HEK293 (cell line): ENCODE results near the gene CTSA.

Source experiments
- CTCF ChIA-PET: fragments of 350-600 bp; formaldehyde crosslinking; extraction: SDS; loops from one replicate; lab custom pipeline; 2021; ENCODE audit warnings: antibody characterized with exemption; lab: Yijun Ruan, JAX
- POLR2A ChIA-PET: fragments of 300-600 bp; formaldehyde crosslinking; extraction: SDS; loops from one replicate; lab custom pipeline; 2020; ENCODE audit warnings: antibody characterized with exemption, inconsistent platforms; lab: Yijun Ruan, JAX
- H3K27ac ChIP-seq: fragments of 200-500 bp; sonication (Bioruptor generic); 2 replicates; pipeline ENCODE4 v1.5.1; 2014; ENCODE audit warnings: low read depth, low read length, control low read depth, inconsistent platforms; ENCODE audit errors: extremely low read depth
- H3K36me3 ChIP-seq, 2 experiments: fragments of 200-500 bp in 1 of 2; sonication (Bioruptor generic) in 1 of 2; 1 replicate in 1 of 2; 2 replicates in 1 of 2; pipeline ENCODE4 v1.5.1; 2014 to 2017; ENCODE audit warnings: inconsistent platforms in 2 of 2, low read length in 2 of 2; ENCODE audit not compliant: control insufficient read depth in 2 of 2, insufficient read depth in 1 of 2
- H3K4me1 ChIP-seq: fragments of 200-500 bp; sonication (Bioruptor generic); 2 replicates; pipeline ENCODE4 v1.5.1; 2014; ENCODE audit warnings: mild to moderate bottlenecking, low read length, inconsistent platforms; ENCODE audit not compliant: control insufficient read depth, insufficient read depth
- H3K4me3 ChIP-seq: 2 replicates; pipeline ENCODE4 v1.5.1; 2011; ENCODE audit warnings: low read depth, mild to moderate bottlenecking, control low read depth, low read length, moderate library complexity
- H3K9me3 ChIP-seq: fragments of 200-500 bp; sonication (Bioruptor generic); 2 replicates; pipeline ENCODE4 v1.5.1; 2014; ENCODE audit warnings: low read depth, low read length, inconsistent platforms; ENCODE audit not compliant: control insufficient read depth, insufficient read depth
- BCL11B ChIP-seq: fragments of 450-650 bp; formaldehyde crosslinking; IDR thresholded peaks from 2 replicates; pipeline ENCODE4 v1.5.1; 2016; ENCODE audit warnings: low read depth, missing biosample characterization, missing genetic modification characterization
- GLIS1 ChIP-seq: fragments of 450-650 bp; formaldehyde crosslinking; IDR thresholded peaks from 2 replicates; pipeline ENCODE4 v1.5.1; 2016; ENCODE audit warnings: missing biosample characterization, missing genetic modification characterization
- SALL2 ChIP-seq: fragments of 450-650 bp; formaldehyde crosslinking; IDR thresholded peaks from 2 replicates; pipeline ENCODE4 v1.5.0; 2017; ENCODE audit warnings: missing biosample characterization, mild to moderate bottlenecking, missing genetic modification characterization, borderline replicate concordance
- SCRT1 ChIP-seq: fragments of 450-650 bp; formaldehyde crosslinking; IDR thresholded peaks from 2 replicates; pipeline ENCODE4 v1.5.1; 2016; ENCODE audit warnings: missing biosample characterization, missing genetic modification characterization, borderline replicate concordance
- SCRT2 ChIP-seq: fragments of 450-650 bp; formaldehyde crosslinking; IDR thresholded peaks from 2 replicates; pipeline ENCODE4 v1.5.1; 2016; ENCODE audit warnings: missing biosample characterization, missing genetic modification characterization
- SP7 ChIP-seq: fragments of 450-650 bp; formaldehyde crosslinking; IDR thresholded peaks from 2 replicates; pipeline ENCODE4 v1.5.1; 2016; ENCODE audit warnings: missing biosample characterization, missing genetic modification characterization
- ZBTB17 ChIP-seq: fragments of 450-650 bp; formaldehyde crosslinking; IDR thresholded peaks from 2 replicates; pipeline ENCODE4 v1.5.1; 2016; ENCODE audit warnings: missing biosample characterization, missing genetic modification characterization
- ZBTB20 ChIP-seq: fragments of 450-650 bp; formaldehyde crosslinking; IDR thresholded peaks from 2 replicates; pipeline ENCODE4 v1.5.1; 2016; ENCODE audit warnings: missing biosample characterization, missing genetic modification characterization
- ZFP41 ChIP-seq: fragments of 450-650 bp; formaldehyde crosslinking; IDR thresholded peaks from 2 replicates; pipeline ENCODE4 v1.5.1; 2016; ENCODE audit warnings: missing biosample characterization, missing genetic modification characterization, borderline replicate concordance
- ZIC2 ChIP-seq: fragments of 450-650 bp; formaldehyde crosslinking; IDR thresholded peaks from 2 replicates; pipeline ENCODE4 v1.5.1; 2016; ENCODE audit warnings: missing biosample characterization, missing genetic modification characterization
- ZNF138 ChIP-seq: fragments of 450-650 bp; formaldehyde crosslinking; IDR thresholded peaks from 2 replicates; pipeline ENCODE4 v1.5.1; 2016; ENCODE audit warnings: missing biosample characterization, missing genetic modification characterization, borderline replicate concordance
- ZNF146 ChIP-seq: fragments of 450-650 bp; formaldehyde crosslinking; IDR thresholded peaks from 2 replicates; pipeline ENCODE4 v1.5.1; 2016; ENCODE audit warnings: missing biosample characterization, missing genetic modification characterization
- ZNF211 ChIP-seq: fragments of 450-650 bp; formaldehyde crosslinking; IDR thresholded peaks from 2 replicates; pipeline ENCODE4 v1.5.1; 2016; ENCODE audit warnings: low read depth, missing biosample characterization, missing genetic modification characterization
- ZNF341 ChIP-seq: fragments of 450-650 bp; formaldehyde crosslinking; IDR thresholded peaks from 2 replicates; pipeline ENCODE4; 2016; ENCODE audit warnings: low read depth, missing biosample characterization, missing genetic modification characterization
- ZNF423 ChIP-seq: fragments of 450-650 bp; formaldehyde crosslinking; IDR thresholded peaks from 2 replicates; pipeline ENCODE4 v1.5.1; 2016; ENCODE audit warnings: missing biosample characterization, missing genetic modification characterization
- ZNF426 ChIP-seq: fragments of 450-650 bp; formaldehyde crosslinking; IDR thresholded peaks from 2 replicates; pipeline ENCODE4 v1.5.1; 2017; ENCODE audit warnings: missing biosample characterization, missing genetic modification characterization, mild to moderate bottlenecking, inconsistent platforms, moderate library complexity
- ZNF600 ChIP-seq: fragments of 450-650 bp; formaldehyde crosslinking; IDR thresholded peaks from 2 replicates; pipeline ENCODE4 v1.5.1; 2016; ENCODE audit warnings: missing biosample characterization, missing genetic modification characterization
- ZNF629 ChIP-seq: fragments of 450-650 bp; formaldehyde crosslinking; IDR thresholded peaks from 2 replicates; pipeline ENCODE4 v1.5.1; 2017; ENCODE audit warnings: missing biosample characterization, missing genetic modification characterization
- ZNF658 ChIP-seq: fragments of 450-650 bp; formaldehyde crosslinking; IDR thresholded peaks from 2 replicates; pipeline ENCODE4; 2016; ENCODE audit warnings: missing biosample characterization, missing genetic modification characterization
- TF ChIP-seq, protein P1 (sequence below): fragments of 450-650 bp; formaldehyde crosslinking; IDR thresholded peaks from 2 replicates; pipeline ENCODE4 v1.5.1; 2016; ENCODE audit warnings: missing biosample characterization, missing genetic modification characterization
- TF ChIP-seq, protein P2 (sequence below): fragments of 450-650 bp; formaldehyde crosslinking; IDR thresholded peaks from 2 replicates; pipeline ENCODE4 v1.5.1; 2016; ENCODE audit warnings: missing biosample characterization, missing genetic modification characterization

Gene CTSA

DNA sequence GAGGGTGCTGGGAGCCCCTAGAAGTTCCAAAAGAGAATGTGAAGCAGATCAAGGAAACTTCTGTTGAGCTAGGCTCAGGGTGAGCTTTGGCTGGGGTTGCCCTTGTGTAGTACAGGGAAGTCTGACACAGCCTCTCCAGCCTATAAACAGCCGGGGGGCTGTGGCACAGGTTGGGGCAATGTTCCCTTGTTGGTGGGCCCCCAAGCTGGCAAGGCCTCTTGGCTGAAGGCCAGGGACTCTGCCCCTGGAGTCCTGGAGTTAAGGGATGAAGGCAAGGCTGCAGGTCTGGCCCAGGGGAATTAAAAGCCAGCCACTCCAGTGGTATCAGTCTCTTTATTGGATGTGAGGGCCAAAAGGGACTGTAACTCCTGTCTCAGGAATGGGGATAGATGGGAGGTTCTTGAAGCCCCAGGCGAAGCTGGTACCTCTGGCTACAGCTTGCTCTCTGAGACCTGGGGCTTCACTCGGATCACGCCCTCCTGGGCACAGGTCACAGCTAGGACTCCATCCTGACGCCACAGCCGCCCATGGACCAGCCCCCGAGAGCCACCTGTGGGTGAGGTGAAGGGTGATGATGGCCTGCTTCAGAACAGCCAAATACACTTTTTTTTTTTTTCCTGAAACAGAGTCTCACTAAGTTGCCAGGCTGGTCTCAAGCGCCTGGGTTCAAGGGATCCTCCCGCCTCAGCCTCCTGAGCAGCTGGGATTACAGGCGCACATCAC, 49.6 kb upstream of the CTSA start (continued):
- TF ChIP-seq, protein P1, sequence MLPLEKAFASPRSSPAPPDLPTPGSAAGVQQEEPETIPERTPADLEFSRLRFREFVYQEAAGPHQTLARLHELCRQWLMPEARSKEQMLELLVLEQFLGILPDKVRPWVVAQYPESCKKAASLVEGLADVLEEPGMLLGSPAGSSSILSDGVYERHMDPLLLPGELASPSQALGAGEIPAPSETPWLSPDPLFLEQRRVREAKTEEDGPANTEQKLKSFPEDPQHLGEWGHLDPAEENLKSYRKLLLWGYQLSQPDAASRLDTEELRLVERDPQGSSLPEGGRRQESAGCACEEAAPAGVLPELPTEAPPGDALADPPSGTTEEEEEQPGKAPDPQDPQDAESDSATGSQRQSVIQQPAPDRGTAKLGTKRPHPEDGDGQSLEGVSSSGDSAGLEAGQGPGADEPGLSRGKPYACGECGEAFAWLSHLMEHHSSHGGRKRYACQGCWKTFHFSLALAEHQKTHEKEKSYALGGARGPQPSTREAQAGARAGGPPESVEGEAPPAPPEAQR (tag by site-specific recombination) = no peak
- TF ChIP-seq ZFP41 (tag by site-specific recombination) = no peak

DNA sequence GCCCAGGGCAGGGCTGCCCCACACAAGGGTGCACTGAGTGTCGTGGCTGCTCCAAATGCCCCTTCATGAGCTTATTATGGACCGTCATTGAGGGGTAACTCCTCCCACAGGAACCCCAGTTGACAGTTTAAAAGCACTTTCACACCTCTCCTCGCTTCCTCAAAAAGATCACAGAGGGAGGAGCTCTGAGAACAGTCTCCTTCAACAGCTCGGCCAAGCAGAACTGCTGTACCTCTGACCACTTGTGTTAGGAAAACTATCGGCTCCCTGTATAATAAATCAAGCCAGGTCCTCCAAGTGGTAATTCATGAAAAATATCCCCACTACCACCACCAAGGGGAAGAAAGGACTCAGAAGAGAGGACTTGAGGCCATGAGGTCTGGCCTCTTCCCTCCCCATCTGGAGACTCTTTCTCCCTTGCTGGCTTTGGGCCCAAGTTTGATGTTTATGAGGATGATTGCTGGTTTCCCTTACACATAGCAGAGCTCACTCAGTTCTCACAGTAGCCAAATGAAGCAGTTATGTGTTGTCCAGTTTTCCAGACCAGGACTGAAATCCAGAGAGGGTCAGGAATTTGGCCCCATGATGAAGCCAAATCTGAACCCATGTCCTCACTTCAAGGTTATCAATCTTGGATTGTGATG, 48.8 kb upstream of the CTSA start:
- H3K9me3 ChIP-seq = no peaks in the 10 kb centered on the region
- H3K27ac ChIP-seq = no peak overlapping the region
- H3K36me3 ChIP-seq = peaks cover 5 to 71% of the 10 kb centered on the region in 2 experiments; a peak in 2 of 3 replicates
- POLR2A ChIA-PET = interaction anchor here (0.9 to 1.3 kb wide), 3 partner anchors 12 to 92 kb away, joined by 3 to 4 read pairs (median 3); partner anchors contain the start of gene PCIF1
- H3K4me3 ChIP-seq = no peak overlapping the region
- TF ChIP-seq ZNF423 (tag by site-specific recombination) (no peak), SP7 (peak; percentile 47; the same call in 1 of the 2 replicates), ZNF341 (tag by site-specific recombination) (peak; percentile 64), ZBTB17 (tag by site-specific recombination) (0 out of 2 replicates have a peak, but pooled peaks have one; percentile 27)
- no peaks in the 10 kb centered on the region for H3K4me1 ChIP-seq
- CTCF ChIA-PET = interaction anchor here (0.8 kb wide), 1 partner anchor 43 kb away, joined by 4 read pairs; no protein-coding TSS in a partner anchor

DNA sequence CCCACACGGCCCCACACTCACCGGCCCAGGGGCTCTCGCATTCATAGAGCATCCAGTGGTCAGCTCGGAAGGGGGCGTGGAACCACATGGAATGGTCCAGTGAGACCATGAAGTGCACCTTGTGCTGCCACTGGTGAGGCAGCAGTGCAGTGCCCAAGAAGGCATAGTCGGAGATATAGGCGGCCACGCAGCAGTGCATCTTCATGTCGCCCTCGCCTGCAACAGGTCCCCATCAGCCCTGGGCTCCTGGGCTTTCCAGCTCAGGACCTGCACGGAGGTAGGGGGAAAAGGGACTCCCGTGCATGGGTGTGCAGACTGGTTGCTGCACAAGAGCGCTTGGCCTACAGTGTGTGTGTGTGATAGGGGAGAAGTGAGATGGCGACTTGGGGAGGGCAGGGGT, 47.6 kb upstream of the CTSA start:
- Histone ChIP-seq H3K4me3 (no peak overlapping the region), H3K9me3 (no peaks in the 10 kb centered on the region), H3K4me1 (no peaks in the 10 kb centered on the region), H3K36me3 (peaks cover 5 to 78% of the 10 kb centered on the region in 2 experiments; a peak in 2 of 3 replicates), H3K27ac (no peak overlapping the region)
- CTCF ChIA-PET = no interaction called here
- POLR2A ChIA-PET = no interaction called here
- TF ChIP-seq SCRT1 (peak; percentile 61; the same call in 1 of the 2 replicates), GLIS1 (tag by site-specific recombination) (no peak), ZNF600 (tag by site-specific recombination) (0 out of 2 replicates have a peak, but pooled peaks have one; percentile 17), ZNF146 (tag by site-specific recombination) (no peak), SCRT2 (tag by site-specific recombination) (peak; percentile 82), ZNF426 (no peak), SALL2 (tag by site-specific recombination) (no peak), ZBTB20 (tag by site-specific recombination) (no peak), ZNF658 (tag by site-specific recombination) (no peak), BCL11B (tag by site-specific recombination) (no peak)

DNA sequence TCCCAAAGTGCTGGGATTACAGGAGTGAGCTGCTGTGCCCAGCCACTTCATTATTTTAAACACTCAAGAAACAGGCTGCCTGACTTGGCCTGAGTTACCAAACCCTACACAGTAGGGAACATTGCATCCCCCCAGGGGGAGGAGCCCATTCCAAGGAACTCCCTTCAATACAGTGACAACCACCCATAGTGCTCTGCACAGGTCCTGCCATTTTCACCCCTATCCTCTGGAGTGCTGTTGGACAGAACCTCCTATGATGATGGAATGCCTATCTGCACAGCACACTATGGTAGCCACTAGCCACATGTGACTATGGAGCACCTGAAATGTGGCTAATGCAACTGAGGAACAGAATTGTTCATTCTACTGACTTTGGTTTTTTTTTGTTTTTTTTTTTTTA, 45.7 kb upstream of the CTSA start:
- ChIA-PET POLR2A (no interaction called here), CTCF (interaction anchor here (0.7 to 1.0 kb wide), 2 partner anchors 11 to 46 kb away, joined by 4 read pairs; no protein-coding TSS in a partner anchor)
- TF ChIP-seq ZNF211 (tag by site-specific recombination) = no peak
- TF ChIP-seq ZIC2 (tag by site-specific recombination) = peak; percentile 54
- no peak for TF ChIP-seq ZNF138
- TF ChIP-seq ZNF629 (tag by site-specific recombination) = no peak
- TF ChIP-seq, protein P2, sequence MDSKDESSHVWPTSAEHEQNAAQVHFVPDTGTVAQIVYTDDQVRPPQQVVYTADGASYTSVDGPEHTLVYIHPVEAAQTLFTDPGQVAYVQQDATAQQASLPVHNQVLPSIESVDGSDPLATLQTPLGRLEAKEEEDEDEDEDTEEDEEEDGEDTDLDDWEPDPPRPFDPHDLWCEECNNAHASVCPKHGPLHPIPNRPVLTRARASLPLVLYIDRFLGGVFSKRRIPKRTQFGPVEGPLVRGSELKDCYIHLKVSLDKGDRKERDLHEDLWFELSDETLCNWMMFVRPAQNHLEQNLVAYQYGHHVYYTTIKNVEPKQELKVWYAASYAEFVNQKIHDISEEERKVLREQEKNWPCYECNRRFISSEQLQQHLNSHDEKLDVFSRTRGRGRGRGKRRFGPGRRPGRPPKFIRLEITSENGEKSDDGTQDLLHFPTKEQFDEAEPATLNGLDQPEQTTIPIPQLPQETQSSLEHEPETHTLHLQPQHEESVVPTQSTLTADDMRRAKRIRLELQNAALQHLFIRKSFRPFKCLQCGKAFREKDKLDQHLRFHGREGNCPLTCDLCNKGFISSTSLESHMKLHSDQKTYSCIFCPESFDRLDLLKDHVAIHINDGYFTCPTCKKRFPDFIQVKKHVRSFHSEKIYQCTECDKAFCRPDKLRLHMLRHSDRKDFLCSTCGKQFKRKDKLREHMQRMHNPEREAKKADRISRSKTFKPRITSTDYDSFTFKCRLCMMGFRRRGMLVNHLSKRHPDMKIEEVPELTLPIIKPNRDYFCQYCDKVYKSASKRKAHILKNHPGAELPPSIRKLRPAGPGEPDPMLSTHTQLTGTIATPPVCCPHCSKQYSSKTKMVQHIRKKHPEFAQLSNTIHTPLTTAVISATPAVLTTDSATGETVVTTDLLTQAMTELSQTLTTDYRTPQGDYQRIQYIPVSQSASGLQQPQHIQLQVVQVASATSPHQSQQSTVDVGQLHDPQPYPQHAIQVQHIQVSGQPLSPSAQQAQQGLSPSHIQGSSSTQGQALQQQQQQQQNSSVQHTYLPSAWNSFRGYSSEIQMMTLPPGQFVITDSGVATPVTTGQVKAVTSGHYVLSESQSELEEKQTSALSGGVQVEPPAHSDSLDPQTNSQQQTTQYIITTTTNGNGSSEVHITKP (tag by site-specific recombination) = peak; percentile 69
- H3K4me3 ChIP-seq = no peak overlapping the region
- no peaks in the 10 kb centered on the region for H3K9me3 ChIP-seq
- no peaks in the 10 kb centered on the region for H3K4me1 ChIP-seq
- H3K36me3 ChIP-seq = peaks cover 5 to 83% of the 10 kb centered on the region in 2 experiments; a peak in 2 of 3 replicates
- H3K27ac ChIP-seq = no peak overlapping the region
